Right lobe of liver (tissue), 6 donors: ENCODE measurements around the gene SPOPL. TPM values are rescaled to one million over a fixed set of nuclear protein-coding genes. Genes with fewer than 3 reads are reported as not detected.

Experiments used
- ATAC-seq, 4 donors: fragments of 200-7000 bp; cut with Tn5 transposase; one replicate each; pipeline ENCODE4 v1.9.1; 2020; ENCODE audit warnings: mild to moderate bottlenecking in 4 of 4, moderate library complexity in 4 of 4
- DNase-seq, 3 donors: peaks; one replicate each; pipeline ENCODE4 v3.0.0-alpha.2; 2020
- H3K27ac ChIP-seq, 3 donors: fragments of 200-600 bp; one replicate each; pipeline ENCODE4 v1.8.0; 2022
- H3K27me3 ChIP-seq, 2 donors: fragments of 200-600 bp; one replicate each; pipeline ENCODE4 v1.8.0; 2022
- H3K36me3 ChIP-seq, 4 donors: fragments of 200-600 bp; sonication (generic) in 1 of 4; one replicate each; pipeline versions ENCODE4 v1.5.1 to v1.8.0; 2017 to 2022; ENCODE audit warnings: control low read depth in 1 of 4
- H3K4me1 ChIP-seq, 4 donors: fragments of 200-600 bp; sonication (generic) in 1 of 4; one replicate each; pipeline versions ENCODE4 v1.5.1 to v1.8.0; 2017 to 2022; ENCODE audit warnings: control low read depth in 1 of 4
- H3K4me3 ChIP-seq, 3 donors: fragments of 200-600 bp; one replicate each; pipeline ENCODE4 v1.8.0; 2022
- H3K9me3 ChIP-seq, 4 donors: fragments of 200-600 bp; sonication (generic) in 1 of 4; one replicate each; pipeline versions ENCODE4 v1.5.1 to v1.8.0; 2017 to 2022; ENCODE audit warnings: control low read depth in 1 of 4
- CTCF ChIP-seq, 4 donors: fragments of 200-600 bp in 3 of 4; fragments of 450-650 bp in 1 of 4; IDR thresholded peaks; one replicate each; pipeline versions ENCODE4 v1.5.1 to v1.8.0; 2016 to 2022; ENCODE audit warnings: antibody characterized with exemption in 4 of 4, mild to moderate bottlenecking in 2 of 4
- POLR2A ChIP-seq: fragments of 450-650 bp; IDR thresholded peaks from one replicate; pipeline ENCODE4 v1.6.1; 2017; ENCODE audit warnings: antibody characterized with exemption, mild to moderate bottlenecking
- WGBS: methylation state at CpG from one replicate; pipeline ENCODE4 v1.1.6; 2018; ENCODE audit warnings: low coverage, low lambda C conversion rate; ENCODE audit not compliant: insufficient coverage; ENCODE audit errors: missing lambda C conversion rate; 5-methylcytosine and 5-hydroxymethylcytosine counted together
- intact Hi-C, 2 donors: fragments of 100-400 bp; cut with DNase I; formaldehyde crosslinking; loops; one replicate each; pipeline versions ENCODE4 v1.11.2 to v1.14.1; 2022
- total RNA-seq, 6 experiments: library from RNA; depleted of rRNA in 2 of 6; stranded (reverse); fragments of >200 nt in 2 of 6; fragmentation: NEBNext Ultra II Directional in 3 of 6; extraction: Animal tissue kit (Norgen Biotek cat#: 25700) in 3 of 6; gene quantifications; one replicate each; pipeline versions ENCODE4 v1.1.0 to v1.2.4, GENCODE V29; 2016 to 2023
- donor health status: DM: no; HTN: yes; CAD: no.
- donor health status: DM: no; HTN: no; CAD: no.
- donor health status: DM: no; HTN: no; CAD: no.
- donor health status: DM: no; HTN: yes; CAD: no.
- donor health status: DM: no; HTN: yes; CAD: no.

SPOPL gene
- total RNA-seq, 6 experiments from 2014 or later = 10.6 to 14.8 (median 12.3) TPM

- intact Hi-C loops = no loop called here
- Histone ChIP-seq H3K36me3 (no peaks in the 10 kb centered on the region), H3K4me3 (no peak overlapping the region), H3K9me3 (no peaks in the 10 kb centered on the region), H3K27ac (no peak overlapping the region), H3K27me3 (no peaks in the 10 kb centered on the region), H3K4me1 (no peaks in the 10 kb centered on the region)
- DNase-seq = no peak
- no peak for TF ChIP-seq POLR2A
- ATAC-seq = no peak
- 89% methylated on average over 3 of the region's 3 CpGs for WGBS
These were observed 117.4 kb downstream of the SPOPL start for GRCh38 chr2:138618971-138619370.

- DNase-seq (no peak), ATAC-seq (no peak)
- H3K4me1 ChIP-seq = no peaks in the 10 kb centered on the region
- no peaks in the 10 kb centered on the region for H3K9me3 ChIP-seq
- H3K27ac ChIP-seq = no peak overlapping the region
- 69% methylated on average over 2 of the region's 2 CpGs for WGBS
- TF ChIP-seq CTCF (IDR thresholded peaks at IDR 0.05) (no peak), POLR2A (no peak)
- H3K36me3 ChIP-seq = no peaks in the 10 kb centered on the region
- H3K4me3 ChIP-seq = no peak overlapping the region
- H3K27me3 ChIP-seq = no peaks in the 10 kb centered on the region
- intact Hi-C loops = no loop called here
These were observed 118.9 kb downstream of the SPOPL start for GRCh38 chr2:138620431-138620830.

GRCh38 chr2:138621139-138621538 lies 119.6 kb downstream of the SPOPL start:
- H3K36me3 ChIP-seq = no peaks in the 10 kb centered on the region
- H3K4me1 ChIP-seq = no peaks in the 10 kb centered on the region
- 8% methylated on average over 2 of the region's 3 CpGs for WGBS
- H3K27ac ChIP-seq = no peak overlapping the region
- H3K4me3 ChIP-seq = no peak overlapping the region
- intact Hi-C loops = no loop called here
- DNase-seq (no peak), ATAC-seq (no peak)
- no peaks in the 10 kb centered on the region for H3K9me3 ChIP-seq
- TF ChIP-seq POLR2A = no peak
- no peak for TF ChIP-seq CTCF (IDR thresholded peaks at IDR 0.05)
- H3K27me3 ChIP-seq = no peaks in the 10 kb centered on the region

- ATAC-seq = no peak
- Histone ChIP-seq H3K9me3 (no peaks in the 10 kb centered on the region), H3K36me3 (no peaks in the 10 kb centered on the region), H3K4me1 (no peaks in the 10 kb centered on the region), H3K4me3 (no peak overlapping the region), H3K27me3 (no peaks in the 10 kb centered on the region), H3K27ac (no peak overlapping the region)
- intact Hi-C loops = no loop called here
- TF ChIP-seq POLR2A (no peak), CTCF (IDR thresholded peaks at IDR 0.05) (no peak)
- no peak for DNase-seq
- WGBS = 47% methylated on average over 3 of the region's 3 CpGs
These were observed 121.0 kb downstream of the SPOPL start for GRCh38 chr2:138622613-138623012.
